Measurements from ENCODE around the gene EGR4.

The EGR4 gene

DNA sequence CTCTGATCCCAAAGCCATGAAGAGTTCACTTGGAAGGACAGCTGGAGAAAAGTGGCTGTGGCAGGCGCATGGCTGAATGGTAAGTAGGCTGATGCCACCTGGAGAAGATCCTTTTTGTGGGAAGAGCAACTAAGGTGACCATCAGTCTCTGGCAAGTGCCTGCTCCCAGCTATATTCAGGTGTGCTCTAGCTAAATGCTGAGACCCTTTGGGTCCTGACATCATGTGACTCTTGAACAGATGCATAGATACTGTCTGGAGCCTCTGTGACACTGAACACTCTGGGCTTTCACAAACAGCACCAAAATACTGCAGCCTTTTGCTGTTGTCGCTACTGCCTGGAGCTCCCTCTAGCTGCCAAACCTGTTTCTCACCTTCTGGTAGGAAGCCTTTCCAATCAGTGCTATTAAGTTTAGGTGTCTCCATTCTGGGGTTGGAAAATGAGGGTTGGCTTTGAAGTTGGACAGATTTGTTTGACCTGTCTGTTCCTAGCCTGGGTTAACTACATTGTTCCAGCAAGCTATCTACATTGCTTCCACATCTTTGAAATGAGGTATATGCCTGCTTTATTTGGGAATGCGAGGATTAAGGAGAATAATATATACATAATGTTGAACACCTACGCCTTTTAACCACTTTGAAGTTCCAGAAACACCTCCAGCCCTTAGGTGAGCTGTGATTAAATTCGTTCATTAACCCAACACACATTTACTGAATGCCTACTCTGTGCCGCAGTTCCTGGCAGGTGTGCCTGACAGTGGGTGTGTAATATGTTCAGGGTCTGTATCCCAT, 3.1 kb downstream of the EGR4 start:
- peak in 1 of 2 donors; percentile 23 for DNase-seq (ENCODE audit: low read depth in 2 of 2)

DNA sequence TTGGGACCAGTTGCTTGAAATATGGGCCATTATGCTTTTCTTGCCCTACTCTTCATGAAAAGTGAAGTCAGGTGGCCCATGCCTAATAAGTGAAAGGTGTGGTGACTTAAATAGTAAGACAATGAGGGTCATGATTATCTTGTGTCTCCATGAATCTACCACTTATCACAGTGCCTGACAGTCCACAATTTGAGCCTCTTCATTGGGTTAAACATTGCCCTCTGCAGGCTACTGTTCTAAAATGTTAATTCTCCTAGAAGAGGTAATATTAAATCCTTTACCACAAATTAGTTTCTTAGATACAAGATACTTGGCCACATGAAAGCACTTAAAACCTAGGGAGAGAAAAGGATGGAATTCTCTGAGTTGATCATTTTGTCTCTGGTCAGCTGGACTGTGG, 4.0 kb downstream of the EGR4 start:
- no peak for DNase-seq (ENCODE audit: low read depth in 2 of 2)

DNA sequence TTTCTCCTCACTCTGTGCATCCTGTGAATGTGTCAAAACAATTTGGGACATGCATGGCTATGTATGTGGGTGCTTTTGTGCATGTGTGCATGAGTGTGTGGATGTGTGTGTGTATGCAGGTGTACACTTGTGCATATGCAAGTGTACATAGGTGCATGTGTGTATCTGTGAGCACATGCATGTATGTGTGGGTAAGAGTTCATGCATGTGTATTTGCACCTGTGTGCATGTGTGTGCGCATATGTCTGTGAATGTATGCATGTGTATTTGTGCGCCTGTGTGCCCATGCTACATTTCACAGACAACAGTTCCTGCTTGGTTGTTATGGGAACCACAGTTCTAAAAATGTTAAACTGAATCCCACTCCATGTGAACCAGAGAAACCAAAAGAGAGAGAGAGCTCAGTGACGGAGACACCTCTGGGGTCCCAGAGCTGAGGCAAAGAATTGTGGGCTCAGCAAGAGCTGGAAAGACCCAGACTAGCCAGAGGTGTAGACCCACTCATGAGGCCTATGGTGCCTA, 7.2 kb downstream of the EGR4 start:
- no peak for DNase-seq (ENCODE audit: low read depth in 2 of 2)

DNA sequence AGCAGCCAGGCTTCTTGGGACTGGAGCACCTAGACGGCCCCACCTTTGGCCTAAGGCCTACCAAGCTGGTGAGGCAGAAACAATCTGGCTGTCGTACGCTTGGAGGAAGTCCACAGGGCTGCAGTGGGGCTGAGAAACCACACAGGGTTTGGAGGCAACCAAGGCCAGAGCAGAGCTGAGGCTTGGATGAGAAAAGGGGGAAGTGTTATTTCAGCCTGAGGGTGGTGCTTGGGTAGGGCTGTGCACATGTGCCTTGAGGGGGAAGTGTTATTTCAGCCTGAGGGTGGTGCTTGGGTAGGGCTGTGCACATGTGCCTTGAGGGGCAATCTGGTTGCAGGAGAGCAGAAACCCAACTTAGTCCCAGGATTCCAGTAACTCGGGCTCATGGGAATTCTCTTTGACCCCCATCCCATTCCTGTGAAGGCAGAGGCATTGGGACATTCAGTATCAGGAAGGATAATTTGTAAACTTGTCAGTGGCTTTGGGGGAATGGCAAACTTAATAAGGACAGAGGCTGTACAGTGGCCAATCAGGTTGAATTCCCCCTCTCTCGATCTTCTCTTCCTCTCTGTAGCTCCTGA, 8.1 kb downstream of the EGR4 start:
- DNase-seq (ENCODE audit: low read depth in 2 of 2): no peak

DNA sequence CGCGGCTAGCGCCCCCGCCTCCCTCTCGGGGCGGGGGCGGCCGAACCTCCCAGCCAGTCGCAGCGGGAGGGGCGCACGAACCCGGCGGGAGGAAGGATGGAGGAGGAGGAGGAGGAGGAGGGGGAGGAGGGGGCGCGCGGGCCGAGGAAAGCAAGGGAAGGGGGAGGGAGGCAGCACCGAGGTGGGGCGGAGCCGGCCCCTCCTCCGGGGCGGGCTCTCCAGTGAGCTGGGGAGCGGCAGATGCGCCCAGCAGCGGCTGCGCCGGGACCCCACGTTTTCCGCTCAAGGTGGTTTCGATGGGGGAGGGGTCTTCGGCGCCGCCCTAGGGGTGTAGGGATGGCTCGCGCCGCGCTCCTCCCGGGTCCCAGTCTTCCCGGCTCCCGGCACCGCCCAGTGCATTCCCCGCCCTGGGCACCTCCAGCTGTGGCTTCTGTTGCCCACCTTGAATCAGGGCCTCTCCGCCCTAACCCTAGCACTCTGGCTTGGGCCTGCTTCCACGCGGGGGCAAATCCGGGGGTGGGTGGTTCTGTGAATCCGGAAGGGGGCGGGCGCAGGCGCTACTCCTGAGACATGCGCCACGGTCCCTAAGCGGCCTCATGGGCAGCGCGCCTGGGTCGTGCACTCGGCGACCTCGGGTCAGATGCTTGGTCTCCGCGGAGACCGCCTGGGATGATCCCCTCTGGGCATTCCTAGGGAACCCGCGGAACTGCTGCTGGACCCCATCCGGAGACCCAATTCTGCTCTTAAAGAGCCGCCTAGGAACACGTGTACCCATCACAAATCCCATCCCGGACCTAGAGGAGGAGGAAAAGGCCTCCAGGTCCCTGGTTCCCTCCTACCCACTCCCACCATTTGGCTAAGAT, 8.8 kb downstream of the EGR4 start, which contains the start of gene FBXO41:
TSS of gene FBXO41 (minus strand) at position 183 of the 863 bp plus-strand sequence. CDS start 14,848 bp downstream, outside the sequence.
- peak; percentile 27 to 56 for DNase-seq (ENCODE audit: low read depth in 2 of 2)

DNA sequence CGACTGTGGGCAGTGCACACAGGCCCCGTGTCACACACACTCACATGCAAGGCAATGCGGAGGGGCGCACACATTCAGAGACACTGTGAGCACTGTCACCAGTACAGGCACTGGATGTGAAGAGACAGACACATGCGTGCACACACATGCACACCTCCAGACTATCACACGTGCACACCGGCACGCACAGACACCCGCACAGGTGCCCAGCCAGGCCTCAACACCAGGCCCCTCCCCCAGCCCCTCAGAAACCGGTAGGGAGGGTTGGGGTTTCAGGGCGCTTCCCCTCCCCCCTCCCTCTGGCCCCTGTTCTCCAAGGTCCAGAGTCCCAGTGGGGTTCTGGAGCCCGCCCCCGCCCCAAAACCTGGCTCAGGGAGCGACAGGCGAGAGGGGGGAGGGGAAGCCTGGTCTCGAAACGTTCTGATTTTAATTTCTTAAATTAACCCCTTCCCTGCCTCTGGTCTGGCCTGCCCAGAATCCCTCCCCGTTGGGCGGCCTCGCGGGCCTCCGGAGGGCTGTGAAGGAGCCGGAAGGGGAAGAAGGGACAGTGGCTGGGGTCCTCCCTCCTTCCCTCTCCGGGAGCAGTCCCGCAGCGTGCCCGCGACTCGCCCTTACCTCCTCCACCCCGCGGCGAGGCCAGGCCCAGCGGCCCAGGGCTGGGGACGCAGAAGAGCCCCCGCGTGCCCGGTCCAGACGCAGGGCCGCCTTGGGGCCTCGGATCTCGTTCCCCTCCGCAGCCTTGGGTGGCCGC, 9.6 kb downstream of the EGR4 start:
- no peak for DNase-seq (ENCODE audit: low read depth in 2 of 2)

DNA sequence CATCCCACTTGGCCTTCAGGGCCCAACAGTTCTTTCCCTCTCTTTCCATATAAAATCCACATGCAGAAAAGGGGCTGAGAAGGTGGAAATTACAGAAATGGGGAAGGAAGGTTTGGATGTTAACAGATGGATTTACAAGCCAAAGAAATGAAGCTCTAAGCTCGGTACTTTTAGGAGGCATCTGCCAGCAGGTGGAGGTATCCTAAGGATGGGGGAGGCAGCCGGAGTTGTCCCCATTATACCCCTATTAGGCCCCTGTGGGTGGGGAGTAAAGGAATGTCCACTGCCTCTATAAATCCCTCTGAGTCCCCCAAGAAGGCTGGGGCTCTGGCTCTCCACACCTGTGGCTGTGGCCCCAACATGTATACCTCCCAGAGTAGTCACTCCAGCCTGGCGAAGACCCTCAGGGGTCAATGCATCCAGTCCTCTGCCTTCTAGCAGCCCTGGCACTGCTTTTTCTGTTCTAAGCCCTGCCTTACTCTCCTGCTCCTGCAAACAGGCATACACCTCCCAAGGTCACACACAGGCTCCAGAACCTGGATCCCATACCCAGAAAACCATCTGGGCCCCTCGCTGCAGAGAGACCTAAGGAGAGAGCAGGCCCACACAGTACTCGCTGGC, 10.3 kb downstream of the EGR4 start:
- no peak for DNase-seq (ENCODE audit: low read depth in 2 of 2)

DNA sequence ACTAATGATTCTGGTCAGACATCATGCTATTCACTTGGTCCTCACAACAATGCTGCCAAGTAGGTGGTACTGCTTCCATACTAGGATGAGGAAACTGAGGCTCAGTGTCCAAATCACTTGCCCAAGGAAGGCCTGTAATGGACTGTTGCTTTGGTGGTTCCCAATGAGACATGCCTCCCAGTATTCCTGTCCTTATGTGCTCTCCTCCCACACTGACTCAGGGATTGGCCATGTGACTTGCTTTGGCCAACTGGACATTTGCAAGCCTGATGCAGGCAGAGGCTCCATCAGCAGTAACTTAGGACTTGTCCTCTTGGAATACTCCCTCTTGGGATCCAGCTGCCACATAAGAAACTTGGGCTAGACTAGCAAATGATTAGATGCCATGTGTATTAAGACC, 12.1 kb downstream of the EGR4 start:
- DNase-seq (ENCODE audit: low read depth in 2 of 2): no peak

DNA sequence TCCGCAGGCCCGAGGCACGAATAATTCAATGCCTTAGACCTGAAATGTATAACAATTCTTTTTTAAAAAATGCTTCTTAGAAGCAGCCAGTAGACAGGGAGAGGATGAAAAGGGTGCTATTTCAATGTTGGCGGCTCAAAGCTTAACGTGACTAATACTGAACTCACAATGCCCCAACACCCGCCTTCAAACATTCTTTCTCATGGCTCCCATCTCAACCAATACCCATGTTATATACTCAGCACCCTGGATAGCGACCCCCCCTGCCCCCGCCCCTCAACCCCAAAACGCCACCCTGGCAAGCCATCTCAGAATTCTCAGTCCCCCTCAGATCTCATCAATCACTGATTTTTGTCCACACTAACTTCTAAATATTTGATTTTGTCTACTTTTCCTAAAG, 13.5 kb downstream of the EGR4 start:
- DNase-seq (ENCODE audit: low read depth in 2 of 2): no peak

DNA sequence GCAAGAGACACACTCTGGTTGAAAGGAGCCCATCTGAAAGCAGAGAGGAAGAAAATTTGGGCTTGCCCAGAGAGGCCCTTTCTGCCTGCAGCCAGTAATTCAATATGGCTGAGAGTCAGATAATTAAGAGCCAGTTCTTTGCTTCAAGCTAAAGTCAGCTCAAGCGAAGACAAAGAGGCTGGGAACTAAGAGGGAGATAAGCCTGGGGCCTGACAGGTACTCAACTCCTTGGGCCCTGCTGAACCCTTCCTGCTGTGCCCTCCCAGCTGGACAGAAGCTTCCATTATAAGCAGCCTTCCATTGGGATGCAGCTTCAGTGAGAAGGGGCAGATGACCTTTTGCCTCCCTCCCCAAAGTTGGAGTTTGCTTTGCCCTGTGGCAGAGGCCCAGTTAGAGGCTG, 21.1 kb downstream of the EGR4 start:
- no peak for DNase-seq (ENCODE audit: low read depth in 2 of 2)

DNA sequence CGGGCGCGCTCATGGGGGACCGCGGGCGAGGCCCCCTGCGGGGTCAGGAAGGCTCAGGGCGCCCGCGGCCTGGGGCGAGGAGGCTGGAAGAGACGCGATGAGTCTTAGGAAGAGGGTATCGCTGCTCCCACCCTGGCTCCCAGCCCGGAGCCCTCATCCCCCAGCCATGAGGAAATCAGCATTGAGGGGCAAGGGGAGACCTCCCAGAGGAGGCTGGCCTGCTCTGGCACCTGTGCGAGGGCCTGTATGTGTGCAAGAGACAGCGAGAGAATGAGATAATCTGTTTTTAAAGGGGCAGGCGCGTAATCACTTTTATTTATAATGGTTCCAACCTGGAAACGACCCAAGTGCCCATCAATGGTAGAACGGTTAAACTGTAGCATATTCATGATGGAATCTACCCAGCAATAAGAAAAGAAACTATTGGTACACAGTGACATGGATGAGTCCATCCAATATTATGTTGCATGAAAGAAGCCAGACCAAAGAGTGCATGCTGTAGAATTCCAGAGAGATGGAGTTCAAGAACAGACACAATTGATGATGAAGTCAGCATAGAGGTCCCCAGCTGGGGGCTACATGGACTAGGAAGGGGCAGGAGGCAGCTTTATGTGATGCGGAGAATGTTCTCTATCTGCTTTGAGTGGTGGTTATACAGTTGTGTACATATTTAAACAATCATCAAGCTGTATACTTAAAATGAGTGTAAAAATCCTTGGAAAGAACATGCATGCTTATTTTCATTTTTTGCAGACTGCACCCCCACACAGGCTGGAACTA, 23.5 kb downstream of the EGR4 start:
- no peak for DNase-seq (ENCODE audit: low read depth in 2 of 2)

DNA sequence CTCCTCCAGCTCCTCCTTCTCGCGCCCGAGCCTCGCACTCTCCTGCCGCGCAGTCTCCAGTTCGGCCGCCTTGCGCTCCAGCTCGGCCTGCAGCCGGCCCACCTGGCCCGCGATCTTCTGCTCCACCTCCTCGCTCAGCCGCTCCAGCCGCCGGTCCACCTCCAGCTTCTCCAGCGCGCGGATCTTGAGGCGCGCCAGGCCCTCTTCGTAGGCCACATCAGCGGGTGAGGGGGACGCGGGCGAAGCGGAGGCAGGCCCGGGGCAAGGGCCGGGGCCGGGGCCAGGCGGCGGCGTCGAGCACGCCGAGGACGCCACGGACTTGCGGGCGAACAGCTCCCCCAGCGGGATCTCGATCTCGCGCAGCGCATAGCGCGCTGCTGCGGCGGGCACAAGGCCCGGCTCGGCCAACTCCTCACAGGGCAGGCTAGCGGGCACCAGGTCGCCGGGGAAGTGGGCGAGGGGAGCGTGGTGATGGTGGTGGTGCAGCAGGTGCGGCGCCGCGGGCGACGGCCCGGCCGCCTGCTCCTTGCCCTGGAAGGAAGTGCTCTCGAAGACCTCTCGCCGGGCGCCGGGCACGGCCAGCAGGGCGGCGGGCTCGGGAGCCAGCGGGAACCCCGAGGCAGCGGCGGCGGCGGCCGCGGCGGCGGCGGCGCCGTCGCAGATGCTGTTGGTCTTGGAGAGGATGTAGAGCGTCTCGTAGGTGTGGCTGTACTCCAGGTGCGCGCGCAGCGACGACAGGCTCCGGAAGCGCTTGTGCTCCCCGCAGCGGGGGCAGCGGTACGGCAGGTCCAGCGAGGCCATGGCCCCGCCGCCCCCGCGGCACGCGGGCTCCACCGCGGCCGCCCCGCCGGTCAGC, 24.3 kb downstream of the EGR4 start:
- peak in 1 of 2 donors; percentile 39 for DNase-seq (ENCODE audit: low read depth in 2 of 2)

DNA sequence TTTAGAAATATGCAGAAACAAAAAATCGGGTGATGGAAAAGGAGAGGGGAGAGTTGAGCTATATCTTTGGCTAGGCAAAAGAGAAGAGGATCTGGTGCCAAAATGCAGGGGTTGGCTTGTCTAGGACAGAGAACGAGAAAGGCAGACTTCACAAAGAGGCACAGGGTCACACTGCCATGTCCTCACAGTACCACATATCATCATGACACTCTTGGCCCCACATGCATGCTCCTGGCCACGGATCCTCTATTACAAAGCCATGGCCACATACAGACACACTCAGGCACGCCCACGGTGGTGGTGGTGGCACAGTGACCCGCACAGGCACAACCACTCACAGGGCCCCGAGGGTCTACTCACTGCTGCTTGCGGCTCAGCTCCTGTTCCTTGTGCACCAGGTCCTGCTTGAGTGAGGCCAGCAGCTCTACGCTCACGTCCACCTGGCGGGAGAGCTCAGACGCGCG, 24.9 kb downstream of the EGR4 start:
- DNase-seq (ENCODE audit: low read depth in 2 of 2): no peak

DNA sequence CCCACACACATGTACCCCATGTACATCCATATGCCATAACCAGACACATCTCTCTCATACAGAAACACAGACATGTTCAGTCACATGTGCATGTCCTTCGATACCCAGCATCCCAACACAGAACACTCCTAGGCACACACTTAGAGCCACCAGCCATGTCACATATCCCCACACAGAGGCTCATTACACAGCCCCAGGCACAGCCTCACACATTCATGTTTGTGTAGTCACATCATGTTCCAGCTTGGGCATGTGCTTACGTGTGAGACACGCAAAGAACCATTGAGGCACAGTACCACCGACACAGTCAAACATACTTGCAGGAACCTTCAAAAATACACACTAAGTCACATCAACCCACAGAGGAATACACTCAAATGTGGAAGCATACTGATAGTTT, 26.3 kb downstream of the EGR4 start:
- no peak for DNase-seq (ENCODE audit: low read depth in 2 of 2)

DNA sequence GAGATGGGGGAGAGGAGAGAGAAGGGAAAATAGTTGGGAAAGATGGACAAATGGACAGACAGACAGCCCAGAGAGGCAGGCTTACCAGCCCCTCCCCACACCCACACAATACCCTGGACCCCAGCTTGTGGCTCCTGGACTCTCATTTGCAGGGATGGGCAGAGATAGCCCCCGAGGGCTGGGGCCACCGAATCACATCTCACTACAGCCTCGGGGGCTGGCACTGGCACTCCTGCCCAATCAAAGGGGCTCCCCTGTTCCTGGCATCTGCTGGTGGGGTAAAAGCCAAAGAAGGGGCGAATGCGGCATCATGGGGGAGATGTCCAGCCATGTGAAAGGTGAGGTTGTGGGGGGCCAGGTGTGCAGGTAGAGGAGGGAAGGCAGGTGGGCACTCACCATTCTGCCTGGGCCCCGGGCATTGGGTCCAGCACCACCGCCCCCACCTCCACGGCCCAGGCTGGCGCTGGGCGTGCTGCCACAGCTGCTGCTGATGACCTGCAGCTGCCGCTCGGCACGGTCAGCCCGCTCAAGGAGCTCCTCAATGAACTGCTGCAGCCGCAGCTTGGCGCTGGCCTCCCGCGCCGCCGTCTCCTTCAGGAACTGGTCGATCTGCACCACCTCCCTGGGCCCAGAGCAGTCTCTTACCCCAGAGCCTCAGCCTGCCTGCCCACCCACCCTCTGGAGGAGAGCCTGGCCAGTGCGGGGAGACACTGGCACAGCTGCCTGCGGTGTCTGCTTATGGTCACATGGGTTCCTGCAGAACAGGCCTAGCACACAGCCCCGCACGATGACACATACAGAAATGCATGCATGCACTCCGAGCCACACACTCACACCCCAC, 27.1 kb downstream of the EGR4 start:
- no peak for DNase-seq (ENCODE audit: low read depth in 2 of 2)

DNA sequence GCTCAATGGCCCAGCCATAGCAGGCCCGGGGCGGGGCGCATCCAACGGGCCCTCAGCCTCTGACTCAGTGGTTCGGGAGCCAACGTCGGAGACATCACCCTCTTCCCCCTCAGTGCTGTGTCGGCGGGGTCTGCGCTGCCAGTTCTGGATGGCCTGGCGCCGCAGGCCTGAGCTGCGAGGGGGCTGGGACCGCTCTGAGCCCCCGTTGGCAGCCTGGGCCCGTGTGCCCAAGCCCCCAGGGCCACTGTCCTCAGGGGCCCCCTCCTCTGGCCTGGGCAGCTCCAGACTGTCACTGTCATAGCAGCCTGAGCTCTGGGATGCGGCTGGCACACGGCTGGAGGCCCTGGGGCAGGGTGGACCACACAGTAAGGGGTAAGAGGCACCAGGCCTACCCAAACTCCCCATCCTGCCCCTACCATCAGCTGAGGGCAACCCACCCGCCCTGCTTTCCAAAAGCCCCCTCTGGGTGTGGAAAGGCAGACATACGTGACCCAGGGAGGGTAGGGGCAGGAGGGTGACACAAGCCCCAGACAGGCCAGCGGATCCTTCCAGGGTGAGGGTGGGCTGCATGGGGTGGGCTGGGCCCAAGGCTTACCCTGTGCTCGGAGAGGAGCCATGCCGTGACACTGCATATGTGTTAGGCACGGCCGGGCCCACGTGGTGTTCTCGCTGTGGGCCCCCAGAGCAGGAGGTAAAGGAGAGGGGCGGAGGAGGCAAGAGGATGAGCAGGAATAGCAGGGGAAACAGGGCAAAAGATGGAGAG, 27.9 kb downstream of the EGR4 start:
- no peak for DNase-seq (ENCODE audit: low read depth in 2 of 2)

DNA sequence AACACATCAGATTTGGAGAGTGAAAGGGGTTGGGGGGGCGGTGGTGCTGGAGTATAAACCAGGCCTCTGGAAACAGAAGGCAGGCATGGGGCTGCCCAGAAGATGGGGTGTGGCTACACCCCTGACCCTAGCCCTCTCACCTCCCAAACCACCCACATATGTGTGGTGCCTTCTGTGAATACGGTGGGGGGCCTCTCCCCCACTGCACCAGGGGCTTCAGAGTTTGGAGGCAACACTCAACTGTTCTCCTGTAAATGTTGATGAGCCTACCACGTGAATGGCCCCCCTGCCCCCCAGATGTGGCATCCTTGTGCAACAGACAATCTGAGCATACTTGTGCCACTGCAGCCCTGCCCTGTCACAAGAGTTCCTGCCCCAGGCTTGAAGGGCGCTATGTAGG, 28.6 kb downstream of the EGR4 start:
- DNase-seq (ENCODE audit: low read depth in 2 of 2): no peak

DNA sequence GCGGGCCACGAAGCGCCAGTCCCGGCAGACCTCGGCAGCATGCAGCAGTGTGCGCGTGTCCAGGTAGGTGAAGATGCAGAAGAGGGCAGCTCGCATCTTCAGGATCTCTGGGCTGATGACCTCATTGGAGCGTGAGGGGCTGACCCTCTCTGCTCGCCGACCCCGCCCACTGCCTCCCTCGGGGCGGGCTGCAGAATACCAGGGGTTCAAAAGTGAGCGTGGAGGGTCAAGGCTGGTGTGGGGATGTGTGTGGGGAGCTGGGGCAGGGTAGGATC, 29.1 kb downstream of the EGR4 start:
- no peak for DNase-seq (ENCODE audit: low read depth in 2 of 2)
